Natural killer cell (primary cell): ENCODE data around the gene C17orf58. TPM values are rescaled to one million over a fixed set of nuclear protein-coding genes. Genes with fewer than 3 reads are reported as not detected.
A peak's percentile ranks its signal among the peaks of the same experiment; 100 is the strongest.

Source experiments
- ATAC-seq, 3 donors: fragments of 150-1000 bp in 2 of 3; fragments of 200-7000 bp in 1 of 3; cut with Tn5 transposase; 1 replicate in 1 of 3; 2 replicates in 2 of 3; pipeline ENCODE4 v1.10.0; 2021; ENCODE audit warnings: mild to moderate bottlenecking in 2 of 3, moderate library complexity in 2 of 3
- DNase-seq, 2 donors: peaks; one replicate each; pipeline versions ENCODE4 v3.0.0 to v3.0.0-alpha.2; 2013 to 2021; ENCODE audit warnings: mixed read lengths in 1 of 2
- H3K27ac ChIP-seq: one replicate; pipeline ENCODE4 v1.5.1; 2013; ENCODE audit warnings: mild to moderate bottlenecking, low read length
- H3K27me3 ChIP-seq: one replicate; pipeline ENCODE4 v1.6.1; 2013; ENCODE audit warnings: low read length; ENCODE audit not compliant: control insufficient read depth, insufficient read depth
- H3K36me3 ChIP-seq: one replicate; pipeline ENCODE4 v1.6.1; 2013; ENCODE audit warnings: low read length; ENCODE audit not compliant: control insufficient read depth, insufficient read depth
- H3K4me1 ChIP-seq: one replicate; pipeline ENCODE4 v1.6.1; 2013; ENCODE audit warnings: low read length; ENCODE audit not compliant: control insufficient read depth, insufficient read depth
- H3K4me3 ChIP-seq: one replicate; pipeline ENCODE4 v1.5.1; 2013; ENCODE audit warnings: low read length
- H3K9me3 ChIP-seq: one replicate; pipeline ENCODE4 v1.6.1; 2013; ENCODE audit warnings: low read length; ENCODE audit not compliant: control insufficient read depth, insufficient read depth
- H3K27ac Mint-ChIP-seq, 2 donors: one replicate each; pipeline ENCODE4 v1.8.0; 2022; ENCODE audit warnings: mild to moderate bottlenecking in 2 of 2, mixed read lengths in 2 of 2, moderate library complexity in 1 of 2
- H3K27me3 Mint-ChIP-seq, 2 donors: one replicate each; pipeline ENCODE4 v1.8.0; 2022; ENCODE audit warnings: low read depth in 2 of 2, mixed read lengths in 2 of 2
- H3K36me3 Mint-ChIP-seq: one replicate; pipeline ENCODE4 v1.8.0; 2022; ENCODE audit warnings: mixed read lengths
- H3K4me1 Mint-ChIP-seq, 2 donors: one replicate each; pipeline ENCODE4 v1.8.0; 2022; ENCODE audit warnings: mixed read lengths in 2 of 2
- H3K4me3 Mint-ChIP-seq: one replicate; pipeline ENCODE4 v1.8.0; 2022; ENCODE audit warnings: mild to moderate bottlenecking, moderate library complexity, mixed read lengths
- H3K9me3 Mint-ChIP-seq, 2 donors: one replicate each; pipeline ENCODE4 v1.8.0; 2022; ENCODE audit warnings: mixed read lengths in 2 of 2
- WGBS: methylation state at CpG from one replicate; pipeline ENCODE4 v1.1.7; 2013; ENCODE audit warnings: missing lambda C conversion rate; ENCODE audit not compliant: insufficient coverage; 5-methylcytosine and 5-hydroxymethylcytosine counted together
- intact Hi-C: fragments of 100-400 bp; cut with micrococcal nuclease; formaldehyde crosslinking; loops from one replicate; pipeline ENCODE4 v1.14.2; 2022
- total RNA-seq, 4 donors: library from RNA; stranded (reverse); fragments of 120-200 nt in 1 of 4; gene quantifications; one replicate each; pipeline versions ENCODE4 v1.2.3 to v1.2.4, GENCODE V29; 2013 to 2022
- TF ChIP-seq, protein P1 (sequence below): fragments of 200-600 bp; IDR thresholded peaks from one replicate; pipeline ENCODE4 v1.8.0; 2022; ENCODE audit warnings: antibody characterized with exemption

C17orf58 gene
- total RNA-seq, 3 donors from 2014 or later (not counting 1 experiment from before 2014, with no cell fraction given) = 4.3 to 5.8 (median 4.6) TPM

DNA sequence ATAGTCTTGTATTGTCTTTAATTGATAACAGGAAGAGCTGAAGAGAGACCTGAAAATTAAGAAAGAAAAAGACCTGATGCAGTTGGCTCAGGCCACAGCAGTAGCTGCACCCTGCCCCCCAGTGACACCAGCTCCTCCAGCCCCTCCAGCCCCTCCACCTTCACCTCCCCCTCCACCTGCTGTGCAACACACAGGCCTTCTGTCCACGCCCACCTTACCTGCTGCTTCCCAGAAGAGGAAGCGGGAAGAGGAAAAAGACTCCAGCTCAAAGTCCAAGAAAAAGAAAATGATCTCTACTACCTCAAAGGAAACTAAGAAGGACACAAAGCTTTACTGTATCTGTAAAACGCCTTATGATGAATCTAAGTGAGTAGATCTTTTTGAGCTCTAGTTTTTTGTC, 36.8 kb downstream of the C17orf58 start:
- ATAC-seq (no peak), DNase-seq (no peak)
- no peak overlapping the region for H3K4me3 ChIP-seq
- peak overlapping the region; percentile 15 to 36 for H3K27ac Mint-ChIP-seq
- H3K9me3 ChIP-seq = no peaks in the 10 kb centered on the region
- intact Hi-C loops = no loop called here
- WGBS = 97% methylated on average over 2 of the region's 3 CpGs
- H3K27me3 Mint-ChIP-seq = no peaks in the 10 kb centered on the region
- H3K4me3 Mint-ChIP-seq = no peak overlapping the region
- no peaks in the 10 kb centered on the region for H3K36me3 Mint-ChIP-seq
- H3K4me1 Mint-ChIP-seq = peaks cover 0 to 8% of the 10 kb centered on the region in 2 donors
- H3K36me3 ChIP-seq = peaks cover 23% of the 10 kb centered on the region
- TF ChIP-seq, protein P1, sequence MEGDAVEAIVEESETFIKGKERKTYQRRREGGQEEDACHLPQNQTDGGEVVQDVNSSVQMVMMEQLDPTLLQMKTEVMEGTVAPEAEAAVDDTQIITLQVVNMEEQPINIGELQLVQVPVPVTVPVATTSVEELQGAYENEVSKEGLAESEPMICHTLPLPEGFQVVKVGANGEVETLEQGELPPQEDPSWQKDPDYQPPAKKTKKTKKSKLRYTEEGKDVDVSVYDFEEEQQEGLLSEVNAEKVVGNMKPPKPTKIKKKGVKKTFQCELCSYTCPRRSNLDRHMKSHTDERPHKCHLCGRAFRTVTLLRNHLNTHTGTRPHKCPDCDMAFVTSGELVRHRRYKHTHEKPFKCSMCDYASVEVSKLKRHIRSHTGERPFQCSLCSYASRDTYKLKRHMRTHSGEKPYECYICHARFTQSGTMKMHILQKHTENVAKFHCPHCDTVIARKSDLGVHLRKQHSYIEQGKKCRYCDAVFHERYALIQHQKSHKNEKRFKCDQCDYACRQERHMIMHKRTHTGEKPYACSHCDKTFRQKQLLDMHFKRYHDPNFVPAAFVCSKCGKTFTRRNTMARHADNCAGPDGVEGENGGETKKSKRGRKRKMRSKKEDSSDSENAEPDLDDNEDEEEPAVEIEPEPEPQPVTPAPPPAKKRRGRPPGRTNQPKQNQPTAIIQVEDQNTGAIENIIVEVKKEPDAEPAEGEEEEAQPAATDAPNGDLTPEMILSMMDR = no peak
- no peaks in the 10 kb centered on the region for H3K9me3 Mint-ChIP-seq
- no peaks in the 10 kb centered on the region for H3K4me1 ChIP-seq
- H3K27me3 ChIP-seq = no peaks in the 10 kb centered on the region
- no peak overlapping the region for H3K27ac ChIP-seq

DNA sequence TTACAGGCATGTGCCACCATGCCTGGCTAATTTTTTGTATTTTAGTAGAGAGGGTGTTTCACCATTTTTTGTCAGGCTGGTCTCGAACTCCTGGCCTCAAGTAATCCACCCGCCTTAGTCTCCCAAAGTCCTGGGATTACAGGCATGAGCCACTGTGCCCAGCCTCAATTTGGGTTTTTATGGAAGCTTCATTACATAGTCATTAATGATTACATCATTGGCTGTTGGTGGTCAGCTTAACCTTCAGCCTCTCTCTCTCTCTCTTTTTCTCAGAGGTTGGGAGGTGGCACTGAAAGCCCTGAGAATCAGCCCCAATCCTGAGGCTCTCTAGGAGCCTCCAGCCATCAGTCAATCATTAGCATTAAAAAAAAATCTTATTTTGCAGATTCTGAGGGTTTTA, 45.3 kb downstream of the C17orf58 start:
- ATAC-seq (no peak), DNase-seq (no peak)
- H3K4me1 ChIP-seq = no peaks in the 10 kb centered on the region
- H3K9me3 ChIP-seq = no peaks in the 10 kb centered on the region
- Mint-ChIP-seq H3K4me3 (no peak overlapping the region), H3K9me3 (no peaks in the 10 kb centered on the region), H3K36me3 (peaks cover 17% of the 10 kb centered on the region), H3K27me3 (no peaks in the 10 kb centered on the region), H3K4me1 (no peaks in the 10 kb centered on the region), H3K27ac (no peak overlapping the region)
- 100% methylated on average over 2 of the region's 2 CpGs for WGBS
- no peak overlapping the region for H3K27ac ChIP-seq
- H3K27me3 ChIP-seq = no peaks in the 10 kb centered on the region
- TF ChIP-seq, protein P1 = no peak
- no peak overlapping the region for H3K4me3 ChIP-seq
- H3K36me3 ChIP-seq = peaks cover 58% of the 10 kb centered on the region
- intact Hi-C loops = no loop called here

DNA sequence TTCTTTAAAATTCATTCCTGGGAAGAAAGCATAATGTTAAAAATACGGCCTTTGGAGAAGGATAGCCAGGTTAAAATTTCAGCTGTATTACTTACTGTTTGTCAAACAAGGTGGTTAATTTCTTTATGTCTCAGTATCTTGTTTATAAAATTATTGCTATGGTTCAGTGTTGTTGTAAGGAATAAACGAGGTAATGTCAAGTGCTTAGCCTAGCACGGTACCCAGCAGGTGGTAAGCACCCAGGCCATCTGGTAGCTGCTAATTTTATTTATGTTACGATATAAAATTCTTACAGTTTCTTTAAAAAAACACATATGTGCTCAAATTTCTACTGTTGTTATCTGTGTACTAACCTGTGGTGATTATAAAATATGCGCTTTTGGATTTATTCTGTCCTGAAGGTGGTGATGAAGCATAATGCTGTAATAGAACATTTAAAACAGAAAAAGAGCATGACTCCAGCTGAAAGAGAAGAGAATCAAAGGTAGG, 48.9 kb downstream of the C17orf58 start:
- Mint-ChIP-seq H3K4me3 (no peak overlapping the region), H3K9me3 (no peaks in the 10 kb centered on the region), H3K27ac (no peak overlapping the region), H3K27me3 (no peaks in the 10 kb centered on the region), H3K4me1 (peaks cover 0 to 6% of the 10 kb centered on the region in 2 donors), H3K36me3 (peaks cover 33% of the 10 kb centered on the region)
- ATAC-seq = no peak
- H3K4me1 ChIP-seq = no peaks in the 10 kb centered on the region
- 99% methylated on average over 5 of the region's 5 CpGs for WGBS
- H3K9me3 ChIP-seq = no peaks in the 10 kb centered on the region
- TF ChIP-seq, protein P1 = no peak
- H3K27me3 ChIP-seq = no peaks in the 10 kb centered on the region
- no peak overlapping the region for H3K4me3 ChIP-seq
- DNase-seq = no peak
- no peak overlapping the region for H3K27ac ChIP-seq
- peaks cover 85% of the 10 kb centered on the region for H3K36me3 ChIP-seq
- intact Hi-C loops = no loop called here

DNA sequence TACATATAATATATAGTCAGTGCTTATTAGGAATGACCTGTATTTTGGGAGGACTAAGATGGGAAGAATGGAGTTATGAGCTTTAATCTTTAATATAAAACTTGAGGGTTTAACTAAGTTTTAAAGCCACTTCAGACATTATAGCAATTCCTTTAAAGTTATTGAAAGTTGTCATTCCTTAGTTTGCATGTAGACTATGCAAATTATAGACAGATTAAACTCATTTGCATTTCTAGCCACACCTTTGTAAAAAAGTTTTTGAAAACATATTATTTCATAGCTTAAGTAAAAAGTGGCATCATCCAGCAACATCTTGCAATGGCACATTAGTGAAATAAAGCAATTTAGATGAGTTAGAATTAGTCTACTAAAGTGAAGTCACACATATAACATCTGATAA, 49.8 kb downstream of the C17orf58 start:
- H3K4me3 Mint-ChIP-seq = no peak overlapping the region
- intact Hi-C loops = no loop called here

More for the DNA sequence above, 49.8 kb downstream of the C17orf58 start:
- Histone ChIP-seq H3K27me3 (no peaks in the 10 kb centered on the region), H3K4me3 (no peak overlapping the region), H3K9me3 (no peaks in the 10 kb centered on the region), H3K27ac (no peak overlapping the region), H3K36me3 (peaks cover 87% of the 10 kb centered on the region), H3K4me1 (no peaks in the 10 kb centered on the region)
- no peaks in the 10 kb centered on the region for H3K9me3 Mint-ChIP-seq
- TF ChIP-seq, protein P1 = no peak
- peaks cover 0 to 6% of the 10 kb centered on the region in 2 donors for H3K4me1 Mint-ChIP-seq
- no peak for DNase-seq
- H3K36me3 Mint-ChIP-seq = peaks cover 41% of the 10 kb centered on the region
- no peak for ATAC-seq
- H3K27me3 Mint-ChIP-seq = no peaks in the 10 kb centered on the region
- no peak overlapping the region for H3K27ac Mint-ChIP-seq
